ENCODE measurements around the gene AEBP1.

AEBP1 gene

DNA sequence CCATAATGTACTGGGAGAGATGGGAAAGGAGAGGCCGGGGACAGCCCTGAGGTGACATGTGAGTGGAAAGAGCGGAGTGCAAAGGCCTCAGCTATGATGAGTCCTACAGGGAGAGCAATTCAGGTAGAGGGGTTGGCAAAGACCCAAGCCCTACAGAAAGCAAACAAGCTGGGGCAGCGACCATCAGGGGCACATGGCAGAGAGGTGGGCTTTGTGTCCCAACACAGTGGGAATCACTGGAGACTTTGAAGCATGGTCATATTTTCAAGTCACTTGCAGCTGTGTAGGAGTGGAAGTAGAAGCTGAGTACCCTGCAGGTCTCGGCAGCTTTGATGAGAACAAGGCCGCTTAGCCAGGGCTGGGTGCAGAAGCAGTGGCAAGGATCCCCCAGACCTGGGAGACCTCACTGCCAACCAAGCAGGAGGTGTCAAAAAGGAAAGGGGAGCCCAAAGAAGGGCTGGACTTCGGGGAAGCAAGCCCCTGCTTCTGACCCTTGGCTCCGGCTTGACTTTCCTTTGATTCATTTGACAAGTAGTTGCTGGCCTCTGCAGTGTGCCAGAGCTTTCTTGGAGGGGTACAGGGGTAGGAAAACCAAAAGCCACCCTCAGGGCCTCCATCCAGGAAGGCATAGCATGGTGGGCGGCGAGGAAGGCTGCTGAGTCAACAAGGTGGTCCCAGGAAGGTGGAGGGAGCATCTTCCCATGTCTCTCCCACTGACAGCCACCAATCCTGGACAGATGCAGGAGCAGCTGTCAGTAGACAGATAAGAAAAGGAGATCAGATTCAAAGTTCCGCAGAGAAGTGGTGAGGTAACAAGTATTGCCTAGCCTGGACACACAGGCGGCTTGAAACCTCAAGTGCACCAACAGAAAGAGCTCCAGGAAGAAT, 36.8 kb upstream of the AEBP1 start:
- no peak for DNase-seq

DNA sequence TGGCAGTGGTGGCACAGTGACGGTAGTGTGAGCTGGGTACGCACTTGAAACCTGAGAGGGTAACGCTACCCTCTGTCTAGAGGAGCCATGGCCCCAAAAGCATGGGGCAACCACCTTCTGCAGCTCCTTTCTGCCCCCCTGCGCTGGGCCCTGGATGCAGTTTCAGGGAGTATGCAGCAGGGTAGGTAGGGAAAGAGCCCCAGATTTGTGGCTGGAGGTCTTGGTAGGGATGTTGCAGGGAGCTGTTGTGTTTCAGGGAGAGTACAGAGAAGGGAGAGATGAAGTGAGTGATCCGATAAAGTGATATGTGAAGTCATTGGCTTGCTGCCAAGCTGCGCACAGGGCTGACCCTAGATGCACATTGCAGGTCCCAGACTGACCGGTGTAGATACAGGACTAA, 36.1 kb upstream of the AEBP1 start:
- no peak for DNase-seq

DNA sequence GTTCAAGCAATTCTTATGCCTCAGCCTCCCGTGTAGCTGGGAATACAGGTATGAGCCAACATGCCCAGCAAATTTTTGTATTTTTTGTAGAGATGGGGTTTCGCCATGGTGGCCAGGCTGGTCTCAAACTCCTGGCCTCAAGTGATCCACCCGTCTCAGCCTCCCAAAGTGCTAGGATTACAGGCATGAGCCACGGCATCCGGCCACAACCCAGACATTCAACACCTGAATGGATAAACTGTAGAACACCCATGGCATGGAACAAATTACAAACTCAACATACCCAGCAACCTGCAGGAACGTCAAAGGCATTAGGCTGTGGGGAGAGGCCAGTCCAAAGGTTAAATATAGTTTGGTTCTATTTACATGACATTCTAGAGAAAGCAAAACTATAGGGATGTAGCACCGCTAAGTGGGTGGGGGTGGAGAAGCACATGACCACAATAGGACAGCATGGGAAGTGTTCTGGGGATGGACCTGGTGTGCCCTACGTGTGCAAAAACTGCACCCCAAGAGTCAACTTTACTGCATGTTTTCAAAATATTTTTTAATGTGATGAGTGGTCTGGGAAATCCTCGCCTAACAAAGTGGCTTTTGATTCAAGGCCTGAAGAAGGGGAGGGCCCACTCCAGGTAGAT, 32.3 kb upstream of the AEBP1 start:
- DNase-seq = no peak

DNA sequence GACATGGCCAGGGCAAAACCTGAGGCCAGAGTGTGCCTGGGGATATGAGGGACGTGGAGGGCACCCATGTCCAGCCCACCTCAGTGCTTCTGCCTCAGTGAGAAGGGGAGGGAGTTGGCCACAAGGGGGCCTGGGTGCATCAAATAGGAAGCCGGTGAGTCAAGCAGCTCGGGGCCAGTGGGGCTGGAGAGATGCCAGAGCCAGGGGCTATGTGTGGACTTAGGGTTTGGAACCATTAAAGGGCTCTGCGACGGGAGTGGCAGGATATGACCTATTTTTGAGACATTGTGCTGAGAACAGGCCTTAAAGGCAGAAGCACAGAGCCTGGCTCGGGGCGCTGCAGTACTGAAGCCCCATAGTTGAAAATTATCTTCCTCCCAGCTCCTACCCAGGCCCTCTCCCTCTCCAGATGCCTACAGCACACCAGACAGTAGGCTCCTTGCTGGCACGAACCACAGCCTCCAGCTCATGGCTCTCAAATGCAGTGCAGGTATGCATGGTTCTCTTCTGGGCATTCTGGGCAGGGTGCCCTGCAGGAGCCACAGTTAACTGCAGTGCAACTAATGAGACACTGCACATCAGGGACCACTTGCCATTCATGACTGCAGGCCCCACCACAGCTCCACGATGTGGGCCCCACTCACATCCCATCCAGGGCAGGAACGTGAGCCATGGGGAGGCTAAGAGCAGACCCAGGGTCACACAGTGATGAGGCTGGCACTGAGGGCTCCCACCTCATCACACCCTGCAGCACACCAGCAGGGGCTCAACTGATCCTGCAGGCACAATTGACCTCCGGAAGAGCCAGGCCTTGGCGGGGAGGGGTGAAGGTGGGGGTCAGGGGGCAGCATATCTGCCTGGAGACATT, 31.5 kb upstream of the AEBP1 start:
- peak; percentile 86 for DNase-seq

DNA sequence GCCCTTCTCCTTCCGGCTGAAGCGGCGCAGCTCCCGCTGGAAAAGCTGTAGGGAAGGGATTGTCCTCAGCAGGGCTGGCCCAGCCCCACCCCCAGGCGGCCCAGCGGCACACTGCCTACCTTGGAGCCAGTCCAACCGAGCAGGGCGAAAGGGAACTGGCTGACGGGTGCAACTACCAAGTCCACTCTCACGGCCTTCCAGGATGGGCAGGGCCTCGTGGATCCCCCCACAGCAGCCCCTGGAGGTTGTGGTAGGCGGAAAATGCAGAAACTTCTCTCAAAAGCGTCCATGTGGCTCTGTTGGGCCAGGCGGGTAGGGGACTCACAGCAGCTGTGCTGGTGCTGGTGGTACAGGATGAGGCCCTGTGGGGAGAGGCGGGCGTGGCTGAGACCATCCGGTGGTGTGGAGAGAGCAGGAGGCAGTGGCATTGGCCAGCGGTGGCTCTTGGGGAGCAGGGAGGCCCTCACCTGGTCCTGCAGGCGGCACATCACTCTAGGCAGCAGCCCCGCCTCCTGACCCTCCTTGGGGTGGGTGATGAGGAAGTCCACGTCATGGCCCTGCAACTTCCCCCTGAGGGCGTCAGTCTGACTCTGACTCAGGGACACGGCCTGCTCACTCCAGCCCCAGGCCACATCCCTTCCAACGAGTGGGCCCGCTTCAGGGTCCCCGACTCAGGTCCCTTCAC, 30.3 kb upstream of the AEBP1 start:
- peak; percentile 43 for DNase-seq

DNA sequence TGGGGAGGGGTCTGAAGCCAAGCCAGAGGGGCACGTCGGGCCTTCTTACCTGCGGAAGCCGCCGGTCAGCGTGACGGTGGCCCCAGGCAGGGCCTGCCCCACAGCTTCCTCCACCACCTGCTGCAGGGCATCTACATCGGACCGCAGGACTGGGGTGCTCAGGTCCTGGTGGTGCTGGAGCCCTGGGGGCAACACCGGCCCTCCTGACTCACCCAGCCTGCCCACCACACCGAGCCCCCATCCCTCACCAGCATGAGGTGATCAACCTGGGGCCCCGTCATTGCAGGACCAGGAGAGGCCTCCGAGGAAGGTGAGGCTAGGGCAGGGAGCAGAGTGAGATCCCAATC, 29.8 kb upstream of the AEBP1 start:
- no peak for DNase-seq

DNA sequence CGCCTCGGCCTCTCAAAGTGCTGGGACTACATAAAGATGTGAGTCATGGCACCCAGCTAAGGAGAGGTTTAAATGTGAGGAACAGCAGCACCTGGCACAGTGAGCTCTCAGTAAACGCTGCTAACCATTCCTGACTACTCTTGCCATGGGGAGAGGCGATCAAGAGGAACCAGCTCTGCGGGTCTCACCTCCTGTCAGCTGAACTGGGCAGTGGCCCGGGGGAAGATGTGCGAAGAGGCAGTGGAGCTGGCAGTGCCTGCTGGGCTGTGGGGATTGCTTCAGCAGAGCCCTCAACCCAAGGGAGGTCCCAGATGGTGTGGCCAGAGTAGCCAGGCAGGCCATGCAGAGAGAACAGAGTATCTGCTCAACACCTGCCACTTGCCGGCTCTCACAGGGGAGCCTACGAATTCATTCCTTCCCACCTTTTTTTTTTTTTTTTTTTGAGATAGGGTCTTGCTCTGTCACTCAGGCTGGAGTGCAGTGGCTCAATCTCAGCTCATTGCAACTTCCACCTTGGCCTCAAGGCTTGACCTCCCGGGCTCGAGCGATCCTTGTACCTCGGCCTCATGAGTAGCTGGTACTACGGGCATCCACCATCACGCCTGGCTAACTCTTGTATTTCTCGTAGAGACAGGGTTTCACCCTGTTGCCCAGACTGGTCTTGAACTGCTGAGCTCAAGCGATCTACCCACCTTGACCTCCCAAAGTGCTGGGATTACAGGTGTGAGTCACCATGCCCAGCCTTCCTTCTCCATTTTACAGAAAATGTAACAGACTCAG, 28.7 kb upstream of the AEBP1 start:
- DNase-seq = no peak

DNA sequence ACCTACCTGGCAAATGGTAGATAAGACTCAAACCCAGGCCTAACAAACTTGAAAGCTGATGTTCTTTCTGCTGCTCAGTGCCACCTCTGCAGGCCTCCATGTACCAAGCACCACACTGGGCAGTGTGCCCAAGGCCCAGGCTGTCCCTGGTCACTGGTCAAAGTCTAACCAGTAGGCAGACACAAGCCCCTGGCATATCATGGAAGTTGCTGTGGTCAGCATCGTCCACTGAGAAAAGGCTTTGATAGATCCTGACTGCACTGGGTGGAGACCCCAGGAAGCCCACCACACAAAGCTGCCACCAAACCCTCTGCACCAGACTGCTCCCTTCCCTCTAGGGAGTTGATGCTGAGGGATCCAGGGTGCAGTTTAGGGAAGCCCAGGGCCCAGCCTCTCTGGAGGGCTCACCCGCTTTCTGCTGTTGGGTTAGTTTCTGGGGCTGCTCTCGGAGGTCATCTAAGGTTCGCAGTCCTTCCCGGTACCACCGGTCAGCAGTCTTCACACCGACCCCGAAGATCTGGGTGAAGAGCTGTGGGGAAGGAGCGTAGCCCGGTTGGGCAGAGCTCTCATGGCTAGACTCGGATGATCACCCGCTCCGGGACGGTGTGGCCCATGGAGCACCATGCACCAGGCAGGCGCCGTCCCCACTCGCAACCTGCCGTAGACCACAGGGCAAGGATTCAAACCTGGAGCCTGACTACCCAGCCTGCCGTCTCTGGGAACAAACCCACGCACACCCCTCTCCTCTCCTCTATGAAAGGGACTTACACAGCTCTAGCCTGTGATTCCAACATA, 27.8 kb upstream of the AEBP1 start:
- DNase-seq = no peak

DNA sequence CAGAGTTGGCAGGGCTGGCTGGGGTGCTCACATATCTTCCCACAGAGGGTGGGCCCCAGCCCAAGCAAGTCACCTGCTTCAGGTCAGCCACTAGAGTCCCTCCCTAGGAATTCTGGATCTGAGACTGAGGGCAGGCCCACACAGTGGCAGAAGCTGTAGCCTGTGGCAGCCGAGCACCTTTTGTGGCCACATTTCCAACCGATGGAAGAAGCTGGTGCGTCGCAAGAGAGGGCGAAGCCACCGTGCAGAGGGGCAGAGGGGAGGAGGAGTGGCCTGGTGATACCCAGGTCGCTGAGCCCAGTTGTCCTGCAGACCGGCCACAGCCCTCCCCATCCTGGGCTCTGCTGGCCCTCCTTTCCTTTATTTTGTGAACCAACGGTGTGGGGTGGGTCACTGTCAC, 27.1 kb upstream of the AEBP1 start:
- DNase-seq = no peak

DNA sequence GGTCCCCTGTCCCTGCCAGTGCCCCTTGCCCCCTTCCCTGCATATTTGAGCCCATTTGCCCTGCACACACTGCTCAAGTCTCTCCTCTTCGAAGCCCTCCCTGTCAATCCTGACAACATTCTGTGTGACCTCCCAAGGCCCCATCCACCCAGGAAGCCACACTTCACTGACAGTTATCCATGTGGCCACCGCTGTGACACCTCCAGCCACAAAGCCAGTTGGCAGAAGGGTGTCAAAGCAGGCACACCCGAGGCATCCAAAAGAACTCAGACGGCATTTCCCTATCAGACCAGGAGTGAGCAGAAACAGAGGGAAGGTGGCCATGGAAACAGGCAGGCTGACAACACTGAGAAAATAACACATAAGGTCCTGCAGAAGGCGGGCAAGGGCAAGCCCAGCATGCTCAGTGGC, 26.5 kb upstream of the AEBP1 start:
- DNase-seq = no peak

DNA sequence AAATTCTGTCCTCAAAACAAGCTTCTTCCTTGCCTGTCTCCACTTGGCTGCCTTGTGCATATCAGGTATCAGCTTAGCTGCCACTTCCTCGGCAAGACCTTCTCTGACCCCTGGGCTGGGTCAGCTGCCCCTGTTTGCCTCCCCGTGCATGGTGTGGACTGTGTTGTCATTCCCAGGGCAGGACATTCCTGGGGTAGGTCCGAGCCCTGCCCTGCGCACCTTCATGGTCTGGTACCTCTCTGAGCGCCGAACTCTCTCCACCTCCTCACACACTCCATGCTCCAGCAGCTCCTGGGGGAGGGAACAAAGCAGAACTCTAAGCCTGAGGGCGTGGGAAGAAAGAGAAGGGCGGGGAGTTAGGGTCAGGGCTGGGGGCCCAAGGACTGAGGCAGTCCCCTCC, 25.6 kb upstream of the AEBP1 start:
- DNase-seq = no peak

DNA sequence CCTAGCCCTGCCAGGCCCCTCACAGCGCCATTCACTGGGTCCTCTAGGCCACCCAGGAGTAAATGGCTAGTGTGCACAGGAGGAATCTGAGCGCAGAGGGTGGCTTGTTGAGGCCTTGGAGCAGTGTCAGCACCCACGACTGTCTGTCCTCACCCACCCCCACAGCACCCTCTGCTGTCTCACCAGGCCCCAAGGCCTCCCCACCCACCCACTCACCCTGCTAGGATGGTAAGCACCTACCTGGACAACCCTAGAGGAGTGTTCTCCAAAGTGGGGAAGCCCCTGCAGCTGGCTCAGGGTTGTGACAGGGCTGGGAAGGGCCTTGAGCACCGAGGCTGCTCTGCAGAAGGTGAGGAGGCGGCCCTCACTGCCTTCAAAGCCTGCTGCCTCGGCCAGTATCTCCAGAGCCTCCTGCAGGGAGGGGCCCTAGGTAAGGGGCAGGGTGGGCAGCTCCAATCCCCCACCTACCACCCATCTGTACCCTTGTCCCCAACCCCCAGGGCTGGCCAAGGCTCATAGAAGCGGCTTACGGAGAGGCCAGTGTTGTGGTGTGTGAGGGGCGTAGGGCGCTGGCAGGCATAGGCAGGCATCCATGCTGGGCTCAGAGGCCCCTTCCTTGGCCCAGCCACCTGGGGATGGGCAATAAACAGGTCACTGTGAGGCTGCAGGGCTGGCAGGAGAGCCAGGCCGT, 24.7 kb upstream of the AEBP1 start:
- no peak for DNase-seq

DNA sequence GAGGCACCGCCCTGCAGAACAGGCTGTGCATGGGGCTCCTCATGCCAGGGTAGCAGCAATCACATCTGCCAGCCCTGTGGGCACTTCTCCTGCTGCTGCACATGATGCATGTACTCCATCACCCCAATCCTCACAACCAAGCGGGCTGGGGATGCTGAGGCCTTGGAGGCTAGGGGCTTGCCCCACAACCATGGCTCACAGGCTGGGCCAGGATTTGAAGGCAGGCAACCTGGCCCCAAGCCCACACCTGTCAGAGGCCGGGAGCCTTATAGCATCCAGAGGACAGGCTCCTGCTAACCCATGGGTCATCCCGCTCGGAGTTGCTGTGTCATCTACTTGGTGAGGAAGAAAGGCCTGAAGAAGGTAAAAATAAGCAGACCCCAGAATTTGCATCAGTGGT, 24.0 kb upstream of the AEBP1 start:
- DNase-seq = no peak

DNA sequence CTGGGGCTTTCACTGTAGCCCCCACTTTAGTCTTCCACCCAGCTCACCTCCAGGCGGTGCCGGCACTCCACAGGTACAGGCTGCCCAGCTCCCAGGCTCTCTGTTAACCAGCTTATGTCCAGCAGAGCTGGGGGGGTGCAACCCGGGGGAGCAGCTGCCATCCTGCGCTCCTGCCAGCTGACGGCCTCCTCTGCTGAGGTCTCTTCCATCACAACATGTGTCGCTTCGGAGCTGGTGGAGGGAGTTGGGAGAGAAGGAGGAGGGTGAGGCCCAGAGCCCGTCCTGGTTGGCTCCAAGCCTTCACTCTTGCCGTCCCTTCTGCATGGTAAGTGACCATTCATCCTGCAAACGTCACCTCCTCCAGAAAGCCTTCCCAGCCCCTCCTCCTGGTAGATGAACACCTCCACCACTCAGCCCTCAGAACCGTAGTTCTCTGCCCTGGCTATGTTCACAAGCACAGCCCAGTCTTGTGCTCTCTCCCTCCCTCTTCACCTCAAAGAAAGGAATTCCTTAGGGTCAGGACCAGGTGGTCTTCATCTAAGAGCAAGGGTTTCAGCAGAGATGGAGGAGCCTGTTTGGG, 23.4 kb upstream of the AEBP1 start:
- DNase-seq = no peak

DNA sequence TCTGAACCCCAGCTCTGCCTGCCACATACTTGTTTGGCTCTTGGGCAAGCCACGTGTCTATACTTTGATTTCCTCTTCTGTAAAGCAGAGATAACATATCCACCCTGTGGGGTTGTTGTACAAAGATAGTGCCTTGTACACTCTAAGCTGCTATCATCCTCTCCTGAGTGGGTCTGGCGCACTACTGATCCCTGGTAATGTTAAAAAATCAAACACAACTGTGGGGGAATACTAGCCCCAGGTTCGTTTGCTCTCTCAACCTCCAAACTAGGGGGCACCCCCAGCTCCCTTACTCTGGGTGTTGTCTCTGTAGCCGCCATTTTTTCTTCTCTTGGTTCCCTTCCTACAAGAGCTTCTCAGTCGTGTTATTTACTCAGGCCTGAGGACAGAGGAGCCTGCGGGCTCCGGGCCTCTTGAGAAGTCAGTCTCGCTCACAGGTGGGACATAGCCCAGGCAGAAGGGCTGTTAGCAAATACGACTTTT, 22.8 kb upstream of the AEBP1 start:
- DNase-seq = no peak

DNA sequence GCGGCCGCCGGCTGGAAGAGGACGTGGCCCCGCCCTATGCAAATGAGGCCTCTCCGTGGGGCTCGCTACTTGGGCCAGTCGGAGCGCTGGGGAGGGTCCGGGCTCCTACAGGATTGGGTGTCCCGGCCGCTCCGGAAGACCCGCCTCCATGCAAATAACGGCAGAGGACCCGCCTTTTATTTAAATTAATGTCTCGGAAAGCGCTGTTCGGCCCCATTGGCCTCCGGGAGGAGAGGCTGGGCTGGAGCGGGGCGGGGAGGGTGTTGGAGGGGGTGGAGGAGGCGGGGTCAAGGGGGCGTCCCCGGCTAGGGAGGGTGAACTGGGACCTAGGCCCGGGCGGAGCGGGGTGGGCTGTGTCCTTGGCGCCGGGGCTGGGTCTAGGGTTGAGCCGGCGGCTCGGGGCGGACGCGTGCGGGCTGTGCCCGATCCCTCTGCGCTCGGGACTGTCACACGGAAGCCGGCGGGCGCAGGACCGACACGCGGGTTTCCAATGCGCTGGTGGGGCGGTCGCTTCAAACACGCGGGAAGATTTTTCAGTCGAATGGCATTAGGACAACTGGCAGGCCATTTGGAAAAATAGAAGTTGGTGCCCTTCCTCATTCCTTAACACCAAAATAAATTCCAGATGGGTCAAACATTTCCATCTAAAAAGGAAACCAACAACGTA, 21.5 kb upstream of the AEBP1 start:
- peak; percentile 100 for DNase-seq

DNA sequence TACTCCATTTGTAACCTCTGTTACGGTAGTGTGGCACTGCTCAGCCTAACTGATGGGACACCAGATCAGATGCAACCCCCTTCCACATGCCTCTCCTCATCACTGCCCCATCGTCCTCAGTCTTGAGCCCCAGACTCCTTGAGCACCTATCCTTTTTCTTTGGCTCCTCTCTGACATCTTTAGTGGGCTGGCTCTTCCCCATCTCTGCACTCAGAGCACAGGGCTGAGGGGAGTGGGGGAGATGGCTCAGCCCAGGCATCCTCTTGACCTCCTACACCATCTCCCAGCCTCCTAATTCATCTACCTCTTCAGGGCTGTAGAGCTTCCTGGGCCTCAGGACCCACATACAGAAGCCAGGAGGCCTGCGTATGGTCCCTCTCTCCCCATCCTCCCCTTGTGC, 20.3 kb upstream of the AEBP1 start:
- DNase-seq = no peak

DNA sequence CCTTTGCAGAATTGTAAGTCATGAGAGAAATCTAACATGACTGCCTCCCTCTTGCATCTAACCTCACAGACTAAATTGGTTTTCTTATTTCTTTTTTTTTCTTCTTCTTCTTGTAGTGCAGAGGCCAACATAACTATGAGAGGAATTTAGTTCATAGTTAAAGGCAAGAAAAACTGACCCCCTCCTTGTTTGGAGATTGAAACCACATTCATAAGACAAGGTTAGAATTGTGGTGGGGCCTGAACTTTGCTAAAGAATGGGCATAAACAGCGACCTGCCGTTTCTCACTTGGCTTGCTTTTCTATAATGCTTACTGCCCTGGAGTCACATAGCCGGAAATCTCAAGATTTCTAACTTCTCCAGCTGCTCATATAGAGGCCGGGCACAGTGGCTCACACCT, 19.4 kb upstream of the AEBP1 start:
- peak; percentile 40 for DNase-seq

DNA sequence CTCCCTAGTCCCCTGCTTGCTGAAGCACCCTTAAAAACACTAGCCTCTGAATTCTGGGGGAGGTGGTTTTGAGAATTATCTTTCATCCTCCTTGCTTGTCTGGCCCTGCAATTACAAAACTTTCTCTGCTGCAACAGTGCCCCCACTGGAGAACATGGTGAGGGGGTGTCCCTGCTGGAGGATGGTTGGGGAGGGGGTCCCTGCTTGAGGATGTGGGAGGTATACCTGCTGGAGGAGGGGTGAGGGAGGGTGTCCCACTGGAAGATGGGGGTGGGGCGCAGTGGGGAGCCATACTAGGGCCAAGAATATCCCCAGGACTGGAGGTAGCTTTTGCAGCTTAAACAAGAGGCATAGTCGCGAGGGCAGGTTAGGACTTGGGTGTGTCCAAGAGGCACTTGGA, 18.6 kb upstream of the AEBP1 start:
- no peak for DNase-seq

DNA sequence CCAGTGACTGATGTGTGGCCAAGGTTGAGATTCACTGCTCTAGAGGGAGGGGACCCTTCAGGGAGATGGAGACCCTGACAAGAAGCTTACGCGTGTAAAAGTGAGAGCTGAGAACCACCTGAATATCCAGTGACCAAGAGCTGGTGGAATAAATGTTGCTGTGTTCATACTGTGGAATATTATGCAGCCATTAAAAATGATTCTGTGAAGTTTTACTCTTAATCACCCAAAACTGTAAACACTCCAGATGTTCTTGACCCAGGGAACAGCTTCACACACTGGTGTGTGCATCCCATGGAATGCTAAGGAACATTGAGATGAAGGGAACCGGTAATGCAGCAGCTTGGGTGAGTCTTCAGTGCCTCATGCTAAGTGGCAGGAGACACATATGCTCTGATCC, 17.5 kb upstream of the AEBP1 start:
- DNase-seq = no peak

Data from fibroblast of skin of right biceps (primary cell).